ENCODE data around the gene TVP23C. TPM values are rescaled to one million over a fixed set of nuclear protein-coding genes. Genes with fewer than 3 reads are reported as not detected.
"Not testable (repeated sequence)": the region's sequence is repeated elsewhere in the genome, so short reads cannot be mapped to it uniquely, and the experiment has no call there.

Gene TVP23C
- total RNA-seq, 1 donor from 2014 or later, result 15.2 TPM

- DNase-seq (ENCODE audit: low spot score), result peak; percentile 79
These were observed 36.7 kb downstream of the TVP23C start for GRCh38 chr17:15526292-15527218.

- DNase-seq (ENCODE audit: low spot score), result not testable (repeated sequence)
These were observed 38.0 kb downstream of the TVP23C start for GRCh38 chr17:15524990-15525985.

- DNase-seq (ENCODE audit: low spot score), result no peak
These were observed 47.1 kb downstream of the TVP23C start for GRCh38 chr17:15516150-15516549.

- no peak for DNase-seq (ENCODE audit: low spot score)
These were observed 48.8 kb downstream of the TVP23C start for GRCh38 chr17:15514469-15514868.

GRCh38 chr17:15513856-15514459, 49.3 kb downstream of the TVP23C start:
- DNase-seq (ENCODE audit: low spot score), result no peak

- peak; percentile 83 for DNase-seq (ENCODE audit: low spot score)
These were observed 50.1 kb downstream of the TVP23C start for GRCh38 chr17:15513058-15513791.

- peak; percentile 63 for DNase-seq (ENCODE audit: low spot score)
These were observed 51.1 kb downstream of the TVP23C start for GRCh38 chr17:15512071-15512709.

GRCh38 chr17:15511142-15511541, 52.1 kb downstream of the TVP23C start:
- DNase-seq (ENCODE audit: low spot score), result no peak

- no peak for DNase-seq (ENCODE audit: low spot score)
These were observed 52.9 kb downstream of the TVP23C start for GRCh38 chr17:15510361-15510760.

GRCh38 chr17:15509095-15509494, 54.2 kb downstream of the TVP23C start:
- DNase-seq (ENCODE audit: low spot score), result no peak

- DNase-seq (ENCODE audit: low spot score), result no peak
These were observed 54.8 kb downstream of the TVP23C start for GRCh38 chr17:15508466-15508865.

- no peak for DNase-seq (ENCODE audit: low spot score)
These were observed 55.4 kb downstream of the TVP23C start for GRCh38 chr17:15507896-15508295.

GRCh38 chr17:15507001-15507400, 56.3 kb downstream of the TVP23C start:
- DNase-seq (ENCODE audit: low spot score), result no peak

GRCh38 chr17:15505708-15506107, 57.6 kb downstream of the TVP23C start:
- DNase-seq (ENCODE audit: low spot score), result not testable (repeated sequence)

- DNase-seq (ENCODE audit: low spot score), result no peak
These were observed 59.6 kb downstream of the TVP23C start for GRCh38 chr17:15503731-15504130.

- DNase-seq (ENCODE audit: low spot score), result peak; percentile 95
These were observed 60.7 kb downstream of the TVP23C start for GRCh38 chr17:15502369-15503112.

- DNase-seq (ENCODE audit: low spot score), result no peak
These were observed 61.5 kb downstream of the TVP23C start for GRCh38 chr17:15501793-15502192.

GRCh38 chr17:15501282-15501681, 62.0 kb downstream of the TVP23C start:
- DNase-seq (ENCODE audit: low spot score), result no peak

GRCh38 chr17:15498107-15498506, 65.2 kb downstream of the TVP23C start:
- DNase-seq (ENCODE audit: low spot score), result peak; percentile 32

Measured in umbilical cord (tissue), 2 donors.